Measurements from ENCODE around the gene APOC1. TPM values are rescaled to one million over a fixed set of nuclear protein-coding genes. Genes with fewer than 3 reads are reported as not detected.
"Not testable (repeated sequence)": the region's sequence is repeated elsewhere in the genome, so short reads cannot be mapped to it uniquely, and the experiment has no call there.

APOC1 gene
- total RNA-seq, 1 donor from 2014 or later, result 2.3 TPM

DNA sequence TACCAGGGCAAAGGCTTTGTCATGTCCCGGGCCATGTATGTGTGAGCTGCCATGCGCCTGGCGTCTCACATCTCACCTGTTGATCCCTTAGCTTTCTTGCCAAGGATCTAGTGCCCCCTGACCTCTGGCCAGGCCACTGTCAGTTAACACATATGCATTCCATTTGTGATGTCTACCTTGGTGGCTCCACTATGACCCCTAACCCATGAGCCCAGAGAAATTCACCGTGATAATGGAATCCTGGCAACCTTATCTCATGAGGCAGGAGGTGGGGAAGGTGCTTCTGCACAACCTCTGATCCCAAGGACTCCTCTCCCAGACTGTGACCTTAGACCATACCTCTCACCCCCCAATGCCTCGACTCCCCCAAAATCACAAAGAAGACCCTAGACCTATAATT lies 26.1 kb upstream of the APOC1 start:
- not testable (repeated sequence) for DNase-seq (ENCODE audit: extremely low read depth, low read depth, low spot score)

DNA sequence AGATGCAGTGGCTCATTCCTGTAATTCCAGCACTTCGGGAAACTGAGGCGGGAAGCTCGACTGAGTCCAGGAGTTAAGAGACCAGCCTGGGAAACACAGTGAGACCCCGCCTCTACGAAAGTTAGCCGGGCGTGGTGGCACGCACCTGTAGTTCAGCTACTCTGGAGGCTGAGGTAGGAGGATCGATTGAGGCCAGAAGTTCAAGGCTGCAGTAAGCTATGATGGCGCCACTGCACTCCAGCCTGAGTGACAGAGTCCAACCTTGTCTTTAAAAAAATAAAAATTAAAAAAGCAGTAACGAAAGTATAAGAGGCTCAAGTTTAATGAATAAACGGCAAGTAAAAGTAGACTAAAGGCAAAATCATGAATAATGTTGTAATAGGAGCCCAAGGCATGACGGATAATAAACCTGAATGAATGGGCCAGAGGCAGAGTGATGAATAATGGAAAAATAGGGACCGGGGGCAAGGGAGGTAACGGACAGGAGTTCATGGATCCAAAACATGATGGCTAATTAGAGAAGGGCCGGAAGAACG lies 24.5 kb upstream of the APOC1 start:
- no peak for DNase-seq (ENCODE audit: extremely low read depth, low read depth, low spot score)

DNA sequence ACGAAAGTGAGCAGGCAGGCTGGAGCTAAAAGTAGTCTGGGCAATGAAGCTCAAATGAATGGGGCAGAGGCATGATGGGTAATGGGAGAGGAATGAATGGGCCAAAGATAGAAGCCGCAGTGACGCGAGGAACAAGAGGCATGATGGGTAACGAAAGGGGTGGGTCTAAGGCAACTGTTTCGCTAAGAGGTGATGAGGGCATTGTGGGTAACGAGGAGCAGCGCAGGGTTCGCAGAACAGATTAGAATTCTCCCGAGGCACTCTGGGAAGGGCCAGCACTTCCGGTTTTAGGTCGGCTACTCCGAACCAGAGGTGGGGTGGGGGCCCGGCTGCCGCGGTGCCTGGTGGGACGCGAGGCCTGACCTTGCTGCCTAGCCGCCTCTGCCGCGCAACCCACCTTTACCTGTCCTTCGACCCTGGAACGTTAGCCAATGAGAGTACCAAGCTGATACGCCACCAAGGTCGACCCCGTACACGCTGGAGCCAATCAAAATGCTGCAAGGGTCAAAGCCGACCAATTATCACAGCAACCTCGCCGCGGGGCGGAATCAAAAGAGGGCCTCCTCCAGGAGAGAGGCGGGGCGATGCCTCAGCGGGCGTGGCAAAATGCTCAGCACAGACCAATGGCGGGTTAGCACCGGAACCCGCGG lies 23.9 kb upstream of the APOC1 start:
- peak; percentile 98 for DNase-seq (ENCODE audit: extremely low read depth, low read depth, low spot score)

DNA sequence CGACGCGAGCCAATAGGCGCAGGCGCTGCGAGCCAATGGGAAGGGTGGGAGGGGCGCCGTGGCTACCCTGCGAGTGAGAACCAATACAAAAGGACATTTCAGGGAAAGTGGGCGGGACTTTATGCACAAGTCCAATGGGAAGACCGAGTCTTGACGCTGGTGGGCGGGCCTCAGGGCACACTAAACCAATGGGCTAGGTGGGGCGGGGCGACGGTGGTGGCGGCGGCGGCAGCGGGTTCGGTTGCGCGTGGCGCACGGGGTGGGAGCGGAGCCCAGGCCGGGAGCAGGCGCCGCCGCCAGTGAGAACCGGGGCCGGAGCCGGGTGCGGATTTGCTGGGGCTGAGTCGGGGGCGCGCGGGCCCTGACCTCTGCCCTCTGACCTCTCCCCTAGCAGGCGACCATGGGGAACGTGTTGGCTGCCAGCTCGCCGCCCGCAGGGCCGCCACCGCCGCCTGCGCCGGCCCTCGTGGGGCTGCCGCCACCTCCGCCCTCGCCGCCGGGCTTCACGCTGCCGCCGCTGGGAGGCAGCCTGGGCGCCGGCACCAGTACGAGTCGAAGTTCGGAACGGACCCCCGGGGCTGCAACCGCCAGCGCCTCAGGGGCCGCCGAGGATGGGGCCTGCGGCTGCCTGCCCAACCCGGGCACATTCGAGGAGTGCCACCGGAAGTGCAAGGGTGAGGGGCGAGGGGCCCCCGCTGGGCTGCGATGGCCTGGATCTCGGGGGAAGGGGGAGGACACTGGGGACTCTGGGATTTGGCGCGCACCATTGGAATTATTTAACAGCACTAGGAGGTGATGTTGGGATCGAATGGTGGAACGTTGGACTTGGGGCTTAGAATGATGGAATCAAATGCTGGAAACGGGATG lies 23.2 kb upstream of the APOC1 start, which contains the start of gene TOMM40:
TSS of gene TOMM40 (plus strand) at position 239 of the 867 bp plus-strand sequence. CDS start at position 401, 162 bp downstream.
- DNase-seq (ENCODE audit: extremely low read depth, low read depth, low spot score), result peak; percentile 97

DNA sequence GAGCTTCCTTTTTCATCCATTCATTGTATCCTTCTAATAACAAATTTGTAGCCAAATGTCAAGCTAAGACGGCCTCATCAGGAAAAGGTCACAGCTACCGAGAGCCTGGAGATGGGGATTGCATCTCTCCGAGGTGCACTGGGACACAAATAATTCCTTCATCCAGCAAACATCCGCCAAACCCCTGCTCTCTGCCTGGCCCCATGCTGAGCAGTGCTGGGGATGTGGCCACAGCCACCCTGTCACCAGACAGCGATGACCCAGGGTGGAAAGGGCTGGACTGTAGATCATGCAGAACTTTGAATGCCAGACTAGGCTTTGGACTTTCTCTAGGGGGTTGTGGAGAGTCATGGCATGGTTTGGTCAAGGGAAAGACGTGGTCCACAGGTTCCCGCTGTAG lies 21.5 kb upstream of the APOC1 start:
- DNase-seq (ENCODE audit: extremely low read depth, low read depth, low spot score), result no peak

DNA sequence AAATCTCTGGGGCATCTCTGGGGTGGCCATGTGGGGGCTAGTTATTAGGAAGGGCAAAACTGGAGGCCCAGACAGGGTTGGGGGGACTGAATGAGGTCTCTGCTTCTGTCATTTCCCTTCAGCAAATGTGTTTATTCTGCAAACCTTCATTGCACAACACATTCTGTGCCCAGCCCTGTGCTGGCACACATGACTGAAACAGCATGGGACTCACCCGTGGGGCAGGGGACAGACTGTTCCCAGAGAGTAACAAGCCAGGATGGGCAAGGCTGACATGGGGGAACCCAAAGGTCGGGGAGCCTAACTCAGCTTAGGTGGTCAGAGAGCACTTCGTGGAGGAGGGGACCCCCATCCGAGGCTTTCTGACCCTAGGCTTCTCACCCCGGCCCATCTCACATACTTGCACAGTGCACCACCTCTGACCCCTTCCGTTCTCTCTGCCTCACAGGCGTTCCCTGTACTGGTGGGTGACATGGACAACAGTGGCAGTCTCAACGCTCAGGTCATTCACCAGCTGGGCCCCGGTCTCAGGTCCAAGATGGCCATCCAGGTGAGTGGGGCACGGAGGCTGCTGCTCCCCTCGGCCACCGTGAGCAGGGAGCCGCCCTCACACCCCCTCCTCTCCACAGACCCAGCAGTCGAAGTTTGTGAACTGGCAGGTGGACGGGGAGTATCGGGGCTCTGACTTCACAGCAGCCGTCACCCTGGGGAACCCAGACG lies 20.9 kb upstream of the APOC1 start:
- no peak for DNase-seq (ENCODE audit: extremely low read depth, low read depth, low spot score)

DNA sequence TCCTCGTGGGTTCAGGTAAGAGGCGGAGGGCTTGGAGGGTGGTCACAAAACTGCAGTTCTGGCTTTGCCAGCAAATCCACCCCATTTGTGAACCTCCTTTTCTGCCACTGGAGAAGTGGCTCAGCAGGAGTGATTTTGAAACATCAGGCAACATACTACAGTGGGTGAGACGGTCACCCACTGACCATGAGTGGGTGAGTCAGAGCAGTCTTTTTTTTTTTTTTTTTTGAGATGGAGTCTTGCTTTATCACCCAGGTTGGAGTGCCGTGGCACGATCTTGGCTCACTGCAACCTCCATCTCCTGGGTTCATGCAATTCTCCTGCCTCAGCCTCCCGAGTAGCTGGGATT lies 20.4 kb upstream of the APOC1 start:
- no peak for DNase-seq (ENCODE audit: extremely low read depth, low read depth, low spot score)

DNA sequence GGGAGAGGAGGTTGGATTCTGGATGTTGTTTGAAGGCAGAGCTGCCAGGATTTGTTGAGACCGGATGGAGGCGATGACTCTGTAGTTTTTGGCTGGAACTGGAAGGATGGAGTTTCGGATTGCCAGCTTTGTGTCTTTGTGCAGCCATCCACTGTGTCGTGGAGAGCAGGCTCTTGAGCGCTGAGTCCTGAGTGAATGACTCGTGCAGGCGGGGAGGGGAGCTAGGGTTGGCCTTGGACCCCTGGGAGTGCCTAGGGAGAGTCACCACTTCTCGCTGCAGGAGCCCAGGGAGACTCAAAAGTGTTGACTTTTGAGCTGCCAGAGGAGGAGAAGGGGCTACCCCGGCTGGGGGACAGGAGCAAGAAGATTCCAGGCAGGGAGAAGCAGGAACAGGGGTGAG lies 19.5 kb upstream of the APOC1 start:
- DNase-seq (ENCODE audit: extremely low read depth, low read depth, low spot score), result no peak

DNA sequence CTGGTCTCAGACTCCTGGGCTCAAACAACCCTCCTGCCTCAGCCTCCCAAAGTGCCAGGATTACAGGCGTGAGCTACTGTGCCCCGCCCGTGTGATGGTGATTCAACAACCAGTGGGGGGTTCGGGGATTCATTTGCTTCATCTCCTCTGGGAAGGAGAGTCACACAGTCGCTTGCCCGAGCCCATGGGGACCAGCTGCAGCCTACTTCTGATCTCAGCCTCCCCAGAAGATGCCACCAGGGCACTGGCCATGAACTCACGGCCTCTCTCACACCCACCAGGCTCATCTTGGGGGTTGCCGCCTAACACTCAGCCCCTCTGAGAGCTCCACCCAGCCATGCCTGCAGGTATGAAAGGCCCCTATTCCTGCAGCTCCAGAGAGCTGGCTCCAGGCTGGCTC lies 16.6 kb upstream of the APOC1 start:
- no peak for DNase-seq (ENCODE audit: extremely low read depth, low read depth, low spot score)

DNA sequence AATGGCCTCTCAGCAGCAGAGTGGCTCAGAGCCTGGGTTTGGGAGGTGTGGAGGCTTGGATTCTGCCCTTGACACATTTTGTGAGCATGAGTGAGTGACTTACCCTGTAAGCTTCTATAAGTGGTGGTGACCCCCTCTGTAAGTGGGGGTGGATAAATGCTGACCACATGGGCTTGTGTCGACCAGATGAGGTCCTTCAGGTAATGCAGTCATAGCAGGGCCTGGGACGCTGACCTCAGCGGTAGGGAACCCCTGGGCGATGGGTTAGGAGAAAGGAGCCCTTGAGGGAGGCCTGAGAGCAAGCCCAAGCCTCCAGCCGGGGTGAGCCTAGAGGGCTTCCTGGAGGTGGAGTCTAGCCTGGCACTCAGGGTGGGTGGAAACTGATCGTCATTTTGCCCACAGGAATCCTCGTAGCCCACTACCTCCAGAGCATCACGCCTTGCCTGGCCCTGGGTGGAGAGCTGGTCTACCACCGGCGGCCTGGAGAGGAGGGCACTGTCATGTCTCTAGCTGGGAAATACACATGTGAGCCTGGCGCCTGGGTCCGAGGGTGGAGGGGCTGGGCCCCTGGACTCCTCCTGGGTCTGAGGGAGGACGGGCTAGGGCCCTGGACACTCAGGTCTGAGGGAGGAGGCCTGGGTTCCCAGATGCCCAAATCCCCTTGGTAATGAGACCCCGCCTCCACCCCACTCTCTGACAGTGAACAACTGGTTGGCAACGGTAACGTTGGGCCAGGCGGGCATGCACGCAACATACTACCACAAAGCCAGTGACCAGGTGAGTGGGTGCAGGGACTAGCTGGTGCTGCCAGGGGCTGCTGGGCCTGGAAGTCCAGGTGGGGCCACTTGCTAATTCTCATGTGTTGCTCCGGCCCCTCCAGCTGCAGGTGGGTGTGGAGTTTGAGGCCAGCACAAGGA lies 13.8 kb upstream of the APOC1 start:
- DNase-seq (ENCODE audit: extremely low read depth, low read depth, low spot score), result no peak

DNA sequence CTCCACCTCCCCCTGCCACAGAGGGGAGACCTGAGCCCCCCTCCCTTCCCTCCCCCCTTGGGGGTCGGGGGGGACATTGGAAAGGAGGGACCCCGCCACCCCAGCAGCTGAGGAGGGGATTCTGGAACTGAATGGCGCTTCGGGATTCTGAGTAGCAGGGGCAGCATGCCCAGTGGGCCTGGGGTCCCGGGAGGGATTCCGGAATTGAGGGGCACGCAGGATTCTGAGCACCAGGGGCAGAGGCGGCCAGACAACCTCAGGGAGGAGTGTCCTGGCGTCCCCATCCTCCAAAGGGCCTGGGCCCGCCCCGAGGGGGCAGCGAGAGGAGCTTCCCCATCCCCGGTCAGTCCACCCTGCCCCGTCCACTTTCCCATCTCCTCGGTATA lies 11.2 kb upstream of the APOC1 start:
- DNase-seq (ENCODE audit: extremely low read depth, low read depth, low spot score), result no peak

DNA sequence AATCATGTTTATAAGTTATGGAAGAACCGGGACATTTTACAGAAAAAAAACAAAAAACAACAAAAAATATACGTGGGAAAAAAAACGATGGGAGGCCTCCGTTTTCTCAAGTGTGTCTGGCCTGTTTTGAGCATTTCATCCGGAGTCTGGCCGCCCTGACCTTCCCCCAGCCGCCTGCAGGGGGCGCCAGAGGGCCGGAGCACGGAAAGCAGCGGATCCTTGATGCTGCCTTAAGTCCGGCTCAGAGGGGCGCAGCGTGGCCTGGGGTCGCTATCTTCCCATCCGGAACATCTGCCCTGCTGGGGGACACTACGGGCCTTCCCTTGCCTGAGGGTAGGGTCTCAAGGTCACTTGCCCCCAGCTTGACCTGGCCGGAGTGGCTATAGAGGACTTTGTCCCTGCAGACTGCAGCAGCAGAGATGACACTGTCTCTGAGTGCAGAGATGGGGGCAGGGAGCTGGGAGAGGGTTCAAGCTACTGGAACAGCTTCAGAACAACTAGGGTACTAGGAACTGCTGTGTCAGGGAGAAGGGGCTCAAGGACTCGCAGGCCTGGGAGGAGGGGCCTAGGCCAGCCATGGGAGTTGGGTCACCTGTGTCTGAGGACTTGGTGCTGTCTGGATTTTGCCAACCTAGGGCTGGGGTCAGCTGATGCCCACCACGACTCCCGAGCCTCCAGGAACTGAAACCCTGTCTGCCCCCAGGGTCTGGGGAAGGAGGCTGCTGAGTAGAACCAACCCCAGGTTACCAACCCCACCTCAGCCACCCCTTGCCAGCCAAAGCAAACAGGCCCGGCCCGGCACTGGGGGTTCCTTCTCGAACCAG lies 10.6 kb upstream of the APOC1 start:
- DNase-seq (ENCODE audit: extremely low read depth, low read depth, low spot score), result no peak

DNA sequence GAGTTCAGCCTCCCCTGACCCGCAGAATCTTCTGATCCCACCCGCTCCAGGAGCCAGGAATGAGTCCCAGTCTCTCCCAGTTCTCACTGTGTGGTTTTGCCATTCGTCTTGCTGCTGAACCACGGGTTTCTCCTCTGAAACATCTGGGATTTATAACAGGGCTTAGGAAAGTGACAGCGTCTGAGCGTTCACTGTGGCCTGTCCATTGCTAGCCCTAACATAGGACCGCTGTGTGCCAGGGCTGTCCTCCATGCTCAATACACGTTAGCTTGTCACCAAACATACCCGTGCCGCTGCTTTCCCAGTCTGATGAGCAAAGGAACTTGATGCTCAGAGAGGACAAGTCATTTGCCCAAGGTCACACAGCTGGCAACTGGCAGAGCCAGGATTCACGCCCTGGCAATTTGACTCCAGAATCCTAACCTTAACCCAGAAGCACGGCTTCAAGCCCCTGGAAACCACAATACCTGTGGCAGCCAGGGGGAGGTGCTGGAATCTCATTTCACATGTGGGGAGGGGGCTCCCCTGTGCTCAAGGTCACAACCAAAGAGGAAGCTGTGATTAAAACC lies 9.9 kb upstream of the APOC1 start:
- no peak for DNase-seq (ENCODE audit: extremely low read depth, low read depth, low spot score)

DNA sequence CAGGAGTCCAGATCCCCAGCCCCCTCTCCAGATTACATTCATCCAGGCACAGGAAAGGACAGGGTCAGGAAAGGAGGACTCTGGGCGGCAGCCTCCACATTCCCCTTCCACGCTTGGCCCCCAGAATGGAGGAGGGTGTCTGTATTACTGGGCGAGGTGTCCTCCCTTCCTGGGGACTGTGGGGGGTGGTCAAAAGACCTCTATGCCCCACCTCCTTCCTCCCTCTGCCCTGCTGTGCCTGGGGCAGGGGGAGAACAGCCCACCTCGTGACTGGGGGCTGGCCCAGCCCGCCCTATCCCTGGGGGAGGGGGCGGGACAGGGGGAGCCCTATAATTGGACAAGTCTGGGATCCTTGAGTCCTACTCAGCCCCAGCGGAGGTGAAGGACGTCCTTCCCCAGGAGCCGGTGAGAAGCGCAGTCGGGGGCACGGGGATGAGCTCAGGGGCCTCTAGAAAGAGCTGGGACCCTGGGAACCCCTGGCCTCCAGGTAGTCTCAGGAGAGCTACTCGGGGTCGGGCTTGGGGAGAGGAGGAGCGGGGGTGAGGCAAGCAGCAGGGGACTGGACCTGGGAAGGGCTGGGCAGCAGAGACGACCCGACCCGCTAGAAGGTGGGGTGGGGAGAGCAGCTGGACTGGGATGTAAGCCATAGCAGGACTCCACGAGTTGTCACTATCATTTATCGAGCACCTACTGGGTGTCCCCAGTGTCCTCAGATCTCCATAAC lies 8.8 kb upstream of the APOC1 start, which contains the start of gene APOE:
TSS of gene APOE (plus strand) at position 360 of the 724 bp plus-strand sequence. CDS start 829 bp downstream, outside the sequence.
- DNase-seq (ENCODE audit: extremely low read depth, low read depth, low spot score), result no peak

DNA sequence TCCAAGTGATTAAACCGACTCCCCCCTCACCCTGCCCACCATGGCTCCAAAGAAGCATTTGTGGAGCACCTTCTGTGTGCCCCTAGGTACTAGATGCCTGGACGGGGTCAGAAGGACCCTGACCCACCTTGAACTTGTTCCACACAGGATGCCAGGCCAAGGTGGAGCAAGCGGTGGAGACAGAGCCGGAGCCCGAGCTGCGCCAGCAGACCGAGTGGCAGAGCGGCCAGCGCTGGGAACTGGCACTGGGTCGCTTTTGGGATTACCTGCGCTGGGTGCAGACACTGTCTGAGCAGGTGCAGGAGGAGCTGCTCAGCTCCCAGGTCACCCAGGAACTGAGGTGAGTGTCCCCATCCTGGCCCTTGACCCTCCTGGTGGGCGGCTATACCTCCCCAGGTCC lies 6.8 kb upstream of the APOC1 start:
- DNase-seq (ENCODE audit: extremely low read depth, low read depth, low spot score), result no peak

DNA sequence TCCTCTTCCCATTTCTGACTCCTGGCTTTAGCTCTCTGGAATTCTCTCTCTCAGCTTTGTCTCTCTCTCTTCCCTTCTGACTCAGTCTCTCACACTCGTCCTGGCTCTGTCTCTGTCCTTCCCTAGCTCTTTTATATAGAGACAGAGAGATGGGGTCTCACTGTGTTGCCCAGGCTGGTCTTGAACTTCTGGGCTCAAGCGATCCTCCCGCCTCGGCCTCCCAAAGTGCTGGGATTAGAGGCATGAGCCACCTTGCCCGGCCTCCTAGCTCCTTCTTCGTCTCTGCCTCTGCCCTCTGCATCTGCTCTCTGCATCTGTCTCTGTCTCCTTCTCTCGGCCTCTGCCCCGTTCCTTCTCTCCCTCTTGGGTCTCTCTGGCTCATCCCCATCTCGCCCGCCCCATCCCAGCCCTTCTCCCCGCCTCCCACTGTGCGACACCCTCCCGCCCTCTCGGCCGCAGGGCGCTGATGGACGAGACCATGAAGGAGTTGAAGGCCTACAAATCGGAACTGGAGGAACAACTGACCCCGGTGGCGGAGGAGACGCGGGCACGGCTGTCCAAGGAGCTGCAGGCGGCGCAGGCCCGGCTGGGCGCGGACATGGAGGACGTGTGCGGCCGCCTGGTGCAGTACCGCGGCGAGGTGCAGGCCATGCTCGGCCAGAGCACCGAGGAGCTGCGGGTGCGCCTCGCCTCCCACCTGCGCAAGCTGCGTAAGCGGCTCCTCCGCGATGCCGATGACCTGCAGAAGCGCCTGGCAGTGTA lies 6.2 kb upstream of the APOC1 start:
- DNase-seq (ENCODE audit: extremely low read depth, low read depth, low spot score), result no peak

DNA sequence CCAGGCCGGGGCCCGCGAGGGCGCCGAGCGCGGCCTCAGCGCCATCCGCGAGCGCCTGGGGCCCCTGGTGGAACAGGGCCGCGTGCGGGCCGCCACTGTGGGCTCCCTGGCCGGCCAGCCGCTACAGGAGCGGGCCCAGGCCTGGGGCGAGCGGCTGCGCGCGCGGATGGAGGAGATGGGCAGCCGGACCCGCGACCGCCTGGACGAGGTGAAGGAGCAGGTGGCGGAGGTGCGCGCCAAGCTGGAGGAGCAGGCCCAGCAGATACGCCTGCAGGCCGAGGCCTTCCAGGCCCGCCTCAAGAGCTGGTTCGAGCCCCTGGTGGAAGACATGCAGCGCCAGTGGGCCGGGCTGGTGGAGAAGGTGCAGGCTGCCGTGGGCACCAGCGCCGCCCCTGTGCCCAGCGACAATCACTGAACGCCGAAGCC lies 5.6 kb upstream of the APOC1 start:
- DNase-seq (ENCODE audit: extremely low read depth, low read depth, low spot score), result no peak

DNA sequence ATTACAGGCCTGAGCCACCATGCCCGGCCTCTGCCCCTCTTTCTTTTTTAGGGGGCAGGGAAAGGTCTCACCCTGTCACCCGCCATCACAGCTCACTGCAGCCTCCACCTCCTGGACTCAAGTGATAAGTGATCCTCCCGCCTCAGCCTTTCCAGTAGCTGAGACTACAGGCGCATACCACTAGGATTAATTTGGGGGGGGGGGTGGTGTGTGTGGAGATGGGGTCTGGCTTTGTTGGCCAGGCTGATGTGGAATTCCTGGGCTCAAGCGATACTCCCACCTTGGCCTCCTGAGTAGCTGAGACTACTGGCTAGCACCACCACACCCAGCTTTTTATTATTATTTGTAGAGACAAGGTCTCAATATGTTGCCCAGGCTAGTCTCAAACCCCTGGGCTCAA lies 4.6 kb upstream of the APOC1 start:
- DNase-seq (ENCODE audit: extremely low read depth, low read depth, low spot score), result no peak

Data from glomerular endothelial cell (primary cell).